Upper lobe of left lung (tissue), 6 donors: Measurements from ENCODE around the gene C18orf54. TPM values are rescaled to one million over a fixed set of nuclear protein-coding genes. Genes with fewer than 3 reads are reported as not detected.

Experiments used
- ATAC-seq, 2 donors: fragments of 200-7000 bp; cut with Tn5 transposase; one replicate each; pipeline ENCODE4 v1.9.1; 2022; ENCODE audit warnings: mild to moderate bottlenecking in 2 of 2, moderate library complexity in 2 of 2; ENCODE audit not compliant: low FRiP score in 2 of 2
- DNase-seq, 2 donors: peaks; one replicate each; pipeline ENCODE4 v3.0.0-alpha.2; 2019 to 2020
- H3K27ac ChIP-seq, 4 donors: fragments of 200-600 bp; sonication (generic); one replicate each; pipeline ENCODE4 v1.5.1; 2016 to 2019
- H3K27me3 ChIP-seq, 4 donors: fragments of 200-600 bp; sonication (generic); one replicate each; pipeline ENCODE4 v1.5.1; 2017 to 2019
- H3K36me3 ChIP-seq, 4 donors: fragments of 200-600 bp; sonication (generic); one replicate each; pipeline ENCODE4 v1.5.1; 2016 to 2019
- H3K4me1 ChIP-seq, 4 donors: fragments of 200-600 bp; sonication (generic); one replicate each; pipeline ENCODE4 v1.5.1; 2018 to 2019
- H3K4me3 ChIP-seq, 4 donors: fragments of 200-600 bp; sonication (generic); one replicate each; pipeline ENCODE4 v1.5.1; 2017 to 2019; ENCODE audit warnings: mild to moderate bottlenecking in 2 of 4, moderate library complexity in 1 of 4
- H3K9me3 ChIP-seq, 4 donors: fragments of 200-600 bp; sonication (generic); one replicate each; pipeline ENCODE4 v1.5.1; 2018 to 2019
- CTCF ChIP-seq, 6 experiments: fragments of 450-650 bp in 4 of 6; fragments of 200-600 bp in 2 of 6; sonication (generic) in 2 of 6; IDR thresholded peaks; one replicate each; pipeline ENCODE4 v1.5.1; 2016 to 2019; ENCODE audit warnings: antibody characterized with exemption in 6 of 6
- EP300 ChIP-seq, 4 donors: sonication (generic); formaldehyde crosslinking; IDR thresholded peaks; one replicate each; pipeline ENCODE4 v1.5.1; 2017; ENCODE audit warnings: antibody characterized with exemption in 4 of 4, control low read depth in 2 of 4
- POLR2A ChIP-seq, 4 donors: fragments of 450-650 bp; IDR thresholded peaks; one replicate each; pipeline ENCODE4 v1.5.1; 2016 to 2017; ENCODE audit warnings: antibody characterized with exemption in 4 of 4, mild to moderate bottlenecking in 2 of 4
- POLR2AphosphoS5 ChIP-seq, 2 donors: sonication (generic); formaldehyde crosslinking; IDR thresholded peaks; one replicate each; pipeline ENCODE4 v1.5.1; 2017; ENCODE audit warnings: antibody characterized with exemption in 2 of 2
- WGBS, 2 donors: methylation state at CpG; one replicate each; pipeline ENCODE4 v1.1.5; 2017 to 2018; 5-methylcytosine and 5-hydroxymethylcytosine counted together
- total RNA-seq, 6 donors: library from RNA; depleted of rRNA in 4 of 6; stranded (reverse); fragments of >200 nt in 4 of 6; gene quantifications; one replicate each; pipeline versions ENCODE4 v1.1.0 to v1.2.1, GENCODE V29; 2016 to 2021
- donor health status: DM: no; HTN: no; CAD: no; lungs with moderate emphysema.
- donor health status: DM: no; HTN: yes; CAD: no; lungs with severe emphysema.

The C18orf54 gene
- total RNA-seq, 6 donors from 2014 or later = 0.91 to 4.9 (median 2.4) TPM

- DNase-seq = no peak
- Histone ChIP-seq H3K4me3 (no peak overlapping the region), H3K27me3 (no peaks in the 10 kb centered on the region), H3K9me3 (no peaks in the 10 kb centered on the region), H3K4me1 (no peaks in the 10 kb centered on the region), H3K27ac (no peak overlapping the region), H3K36me3 (no peaks in the 10 kb centered on the region)
- no peak for TF ChIP-seq POLR2AphosphoS5 (IDR thresholded peaks at IDR 0.05)
- TF ChIP-seq POLR2A (IDR thresholded peaks at IDR 0.05) = no peak
- TF ChIP-seq EP300 (IDR thresholded peaks at IDR 0.05) = no peak
- TF ChIP-seq CTCF (IDR thresholded peaks at IDR 0.05) = no peak
- no peak for ATAC-seq
Observed at GRCh38 chr18:54405290-54405689, 47.6 kb downstream of the C18orf54 start.

GRCh38 chr18:54411781-54412180, 54.1 kb downstream of the C18orf54 start:
- no peak for ATAC-seq
- H3K4me1 ChIP-seq = no peaks in the 10 kb centered on the region
- DNase-seq = no peak
- WGBS, 2 donors = 73 to 80% methylated on average over 1 of the region's 1 CpG
- H3K4me3 ChIP-seq = no peak overlapping the region
- TF ChIP-seq CTCF (IDR thresholded peaks at IDR 0.05) (no peak), POLR2A (IDR thresholded peaks at IDR 0.05) (no peak), POLR2AphosphoS5 (IDR thresholded peaks at IDR 0.05) (no peak), EP300 (IDR thresholded peaks at IDR 0.05) (no peak)
- H3K9me3 ChIP-seq = no peaks in the 10 kb centered on the region
- H3K36me3 ChIP-seq = no peaks in the 10 kb centered on the region
- no peaks in the 10 kb centered on the region for H3K27me3 ChIP-seq
- H3K27ac ChIP-seq = no peak overlapping the region

- 86 to 97% methylated on average over 2 of the region's 2 CpGs for WGBS, 2 donors
- Histone ChIP-seq H3K36me3 (no peaks in the 10 kb centered on the region), H3K4me3 (no peak overlapping the region), H3K9me3 (no peaks in the 10 kb centered on the region), H3K4me1 (no peaks in the 10 kb centered on the region), H3K27me3 (no peaks in the 10 kb centered on the region), H3K27ac (no peak overlapping the region)
- DNase-seq (no peak), ATAC-seq (no peak)
- no peak for TF ChIP-seq EP300 (IDR thresholded peaks at IDR 0.05)
- no peak for TF ChIP-seq POLR2AphosphoS5 (IDR thresholded peaks at IDR 0.05)
- no peak for TF ChIP-seq CTCF (IDR thresholded peaks at IDR 0.05)
- no peak for TF ChIP-seq POLR2A (IDR thresholded peaks at IDR 0.05)
Observed at GRCh38 chr18:54415086-54415485, 57.4 kb downstream of the C18orf54 start.

GRCh38 chr18:54416436-54416835, 58.7 kb downstream of the C18orf54 start:
- Histone ChIP-seq H3K36me3 (no peaks in the 10 kb centered on the region), H3K27ac (no peak overlapping the region), H3K9me3 (no peaks in the 10 kb centered on the region), H3K4me3 (no peak overlapping the region), H3K4me1 (no peaks in the 10 kb centered on the region), H3K27me3 (no peaks in the 10 kb centered on the region)
- WGBS, 2 donors = 64 to 78% methylated on average over 3 of the region's 3 CpGs
- TF ChIP-seq POLR2AphosphoS5 (IDR thresholded peaks at IDR 0.05) (no peak), POLR2A (IDR thresholded peaks at IDR 0.05) (no peak), CTCF (IDR thresholded peaks at IDR 0.05) (no peak), EP300 (IDR thresholded peaks at IDR 0.05) (no peak)
- DNase-seq = no peak
- ATAC-seq = peak in 1 of 2 donors; percentile 89

- Histone ChIP-seq H3K27ac (no peak overlapping the region), H3K4me3 (no peak overlapping the region), H3K4me1 (no peaks in the 10 kb centered on the region), H3K9me3 (no peaks in the 10 kb centered on the region), H3K36me3 (no peaks in the 10 kb centered on the region), H3K27me3 (no peaks in the 10 kb centered on the region)
- TF ChIP-seq POLR2AphosphoS5 (IDR thresholded peaks at IDR 0.05) (no peak), CTCF (IDR thresholded peaks at IDR 0.05) (no peak), EP300 (IDR thresholded peaks at IDR 0.05) (no peak), POLR2A (IDR thresholded peaks at IDR 0.05) (no peak)
- no peak for DNase-seq
- 40 to 58% methylated on average over 2 of the region's 2 CpGs for WGBS, 2 donors
- ATAC-seq = no peak
Observed at GRCh38 chr18:54423831-54424230, 66.1 kb downstream of the C18orf54 start.
